ENCODE results near the gene SIGLEC15.

Gene SIGLEC15

GRCh38 chr18:45854036-45854586 is 28.6 kb downstream of the SIGLEC15 start:
- no peak overlapping the region for H3K4me3 ChIP-seq (ENCODE audit: low read depth, low read length)
- in situ Hi-C loops (cut with HindIII; ENCODE audit: low sequenced_read_pairs), result no loop called here
- DNase-seq (ENCODE audit: low read depth, low spot score), result no peak
- TF ChIP-seq CTCF (IDR thresholded peaks at IDR 0.05; ENCODE audit: low read depth, low read length), result no peak

GRCh38 chr18:45856531-45856930 is 31.1 kb downstream of the SIGLEC15 start:
- no peak overlapping the region for H3K4me3 ChIP-seq (ENCODE audit: low read depth, low read length)
- no peak for TF ChIP-seq CTCF (IDR thresholded peaks at IDR 0.05; ENCODE audit: low read depth, low read length)
- peak; percentile 76 for DNase-seq (ENCODE audit: low read depth, low spot score)
- in situ Hi-C loops (cut with HindIII; ENCODE audit: low sequenced_read_pairs), result no loop called here

- in situ Hi-C loops (cut with HindIII; ENCODE audit: low sequenced_read_pairs), result no loop called here
- TF ChIP-seq CTCF (IDR thresholded peaks at IDR 0.05; ENCODE audit: low read depth, low read length), result no peak
These were observed 33.9 kb downstream of the SIGLEC15 start for GRCh38 chr18:45859334-45859733.

GRCh38 chr18:45860492-45860891 is 35.0 kb downstream of the SIGLEC15 start:
- DNase-seq (ENCODE audit: low read depth, low spot score), result no peak
- TF ChIP-seq CTCF (IDR thresholded peaks at IDR 0.05; ENCODE audit: low read depth, low read length), result no peak
- no peak overlapping the region for H3K4me3 ChIP-seq (ENCODE audit: low read depth, low read length)
- in situ Hi-C loops (cut with HindIII; ENCODE audit: low sequenced_read_pairs), result no loop called here

More at GRCh38 chr18:45859334-45859733, 33.9 kb downstream of the SIGLEC15 start:
- no peak overlapping the region for H3K4me3 ChIP-seq (ENCODE audit: low read depth, low read length)
- DNase-seq (ENCODE audit: low read depth, low spot score), result no peak

GRCh38 chr18:45860971-45861370 is 35.5 kb downstream of the SIGLEC15 start:
- H3K4me3 ChIP-seq (ENCODE audit: low read depth, low read length), result no peak overlapping the region
- in situ Hi-C loops (cut with HindIII; ENCODE audit: low sequenced_read_pairs), result no loop called here
- DNase-seq (ENCODE audit: low read depth, low spot score), result peak; percentile 23
- no peak for TF ChIP-seq CTCF (IDR thresholded peaks at IDR 0.05; ENCODE audit: low read depth, low read length)

GRCh38 chr18:45861926-45862325 is 36.5 kb downstream of the SIGLEC15 start:
- no peak for DNase-seq (ENCODE audit: low read depth, low spot score)
- no peak for TF ChIP-seq CTCF (IDR thresholded peaks at IDR 0.05; ENCODE audit: low read depth, low read length)
- H3K4me3 ChIP-seq (ENCODE audit: low read depth, low read length), result no peak overlapping the region
- in situ Hi-C loops (cut with HindIII; ENCODE audit: low sequenced_read_pairs), result no loop called here

GRCh38 chr18:45863469-45863868 is 38.0 kb downstream of the SIGLEC15 start:
- DNase-seq (ENCODE audit: low read depth, low spot score), result no peak
- in situ Hi-C loops (cut with HindIII; ENCODE audit: low sequenced_read_pairs), result no loop called here
- no peak for TF ChIP-seq CTCF (IDR thresholded peaks at IDR 0.05; ENCODE audit: low read depth, low read length)
- H3K4me3 ChIP-seq (ENCODE audit: low read depth, low read length), result no peak overlapping the region
